CD14-positive monocyte (primary cell): ENCODE results near the gene WDR45B. TPM values are rescaled to one million over a fixed set of nuclear protein-coding genes. Genes with fewer than 3 reads are reported as not detected.

Source experiments
- DNase-seq, 3 donors: peaks; one replicate each; pipeline ENCODE4 v3.0.0-alpha.2; 2011 to 2022
- H2AFZ ChIP-seq: 2 replicates; pipeline ENCODE4 v1.6.0; 2012; ENCODE audit warnings: mild to moderate bottlenecking, low read depth, low read length, inconsistent platforms; ENCODE audit not compliant: insufficient read depth, poor library complexity, severe bottlenecking
- H3K27ac ChIP-seq, 2 donors: 1 replicate in 1 of 2; 2 replicates in 1 of 2; pipeline ENCODE4 v1.5.1; 2012 to 2013; ENCODE audit warnings: low read length in 2 of 2, control low read depth in 1 of 2, inconsistent platforms in 1 of 2, low read depth in 1 of 2, mild to moderate bottlenecking in 1 of 2
- H3K27me3 ChIP-seq, 2 donors: one replicate each; pipeline versions ENCODE4 v1.6.0 to v1.6.1; 2011 to 2013; ENCODE audit warnings: low read length in 2 of 2; ENCODE audit not compliant: control insufficient read depth in 2 of 2, insufficient read depth in 2 of 2
- H3K36me3 ChIP-seq, 2 donors: replicated peaks in 1 of 2; 1 replicate in 1 of 2; 2 replicates in 1 of 2; pipeline versions ENCODE4 v1.5.1 to v1.6.1; 2012 to 2013; ENCODE audit warnings: low read length in 2 of 2, control low read depth in 1 of 2, inconsistent platforms in 1 of 2, mild to moderate bottlenecking in 1 of 2; ENCODE audit not compliant: insufficient read depth in 2 of 2, control insufficient read depth in 1 of 2
- H3K4me1 ChIP-seq, 2 donors: 1 replicate in 1 of 2; 2 replicates in 1 of 2; pipeline versions ENCODE4 v1.5.1 to v1.6.1; 2012 to 2013; ENCODE audit warnings: low read length in 2 of 2, control low read depth in 1 of 2, inconsistent platforms in 1 of 2, mild to moderate bottlenecking in 1 of 2, moderate library complexity in 1 of 2; ENCODE audit not compliant: insufficient read depth in 2 of 2, control insufficient read depth in 1 of 2
- H3K4me2 ChIP-seq: replicated peaks from 2 replicates; pipeline ENCODE3; 2012; ENCODE audit warnings: low read length, moderate library complexity, mild to moderate bottlenecking; ENCODE audit not compliant: poor library complexity, severe bottlenecking; ENCODE audit errors: extremely low read depth
- H3K4me3 ChIP-seq, 3 experiments: fragments of 200-600 bp in 1 of 3; sonication (generic) in 1 of 3; replicated peaks in 1 of 3; 1 replicate in 2 of 3; 2 replicates in 1 of 3; pipeline ENCODE4 v1.5.1; 2011 to 2013; ENCODE audit warnings: low read length in 3 of 3, mild to moderate bottlenecking in 3 of 3, control low read depth in 2 of 3, low read depth in 2 of 3, inconsistent platforms in 1 of 3, moderate library complexity in 1 of 3
- H3K79me2 ChIP-seq: 2 replicates; pipeline ENCODE4 v1.6.0; 2012; ENCODE audit warnings: mild to moderate bottlenecking, control low read depth, inconsistent platforms, low read length, moderate library complexity; ENCODE audit not compliant: insufficient read depth
- H3K9ac ChIP-seq: 2 replicates; pipeline ENCODE4 v1.6.0; 2017; ENCODE audit warnings: low read length, mild to moderate bottlenecking; ENCODE audit not compliant: insufficient read depth, poor library complexity, severe bottlenecking
- H3K9me3 ChIP-seq, 2 donors: replicated peaks in 1 of 2; 1 replicate in 1 of 2; 2 replicates in 1 of 2; pipeline versions ENCODE4 v1.5.1 to v1.6.1; 2012 to 2013; ENCODE audit warnings: low read length in 2 of 2, control low read depth in 1 of 2; ENCODE audit not compliant: control insufficient read depth in 1 of 2, insufficient read depth in 1 of 2
- H4K20me1 ChIP-seq: 2 replicates; pipeline ENCODE4 v1.6.0; 2012; ENCODE audit warnings: mild to moderate bottlenecking, low read length, control low read depth, moderate library complexity; ENCODE audit not compliant: insufficient read depth
- H3K27ac Mint-ChIP-seq, 7 donors: one replicate each; pipeline ENCODE4 v1.8.0; 2020; ENCODE audit warnings: mild to moderate bottlenecking in 7 of 7, mixed read lengths in 7 of 7, moderate library complexity in 6 of 7, inconsistent platforms in 2 of 7
- H3K27me3 Mint-ChIP-seq, 3 donors: one replicate each; pipeline ENCODE4 v1.8.0; 2021 to 2022; ENCODE audit warnings: low read depth in 3 of 3, mild to moderate bottlenecking in 3 of 3, mixed read lengths in 3 of 3, moderate library complexity in 3 of 3, inconsistent platforms in 1 of 3
- H3K36me3 Mint-ChIP-seq, 2 donors: one replicate each; pipeline ENCODE4 v1.8.0; 2020; ENCODE audit warnings: mixed read lengths in 2 of 2, inconsistent platforms in 1 of 2, mild to moderate bottlenecking in 1 of 2
- H3K4me1 Mint-ChIP-seq: one replicate; pipeline ENCODE4 v1.8.0; 2020; ENCODE audit warnings: mild to moderate bottlenecking, mixed read lengths
- H3K4me3 Mint-ChIP-seq, 2 donors: one replicate each; pipeline ENCODE4 v1.8.0; 2020; ENCODE audit warnings: mild to moderate bottlenecking in 2 of 2, mixed read lengths in 2 of 2, moderate library complexity in 1 of 2
- H3K9me3 Mint-ChIP-seq, 7 donors: one replicate each; pipeline ENCODE4 v1.8.0; 2020 to 2022; ENCODE audit warnings: mixed read lengths in 7 of 7, mild to moderate bottlenecking in 6 of 7, moderate library complexity in 6 of 7, inconsistent platforms in 2 of 7
- CTCF ChIP-seq: fragments of 200-600 bp; IDR thresholded peaks from one replicate; pipeline ENCODE4 v1.8.0; 2022; ENCODE audit warnings: antibody characterized with exemption, mild to moderate bottlenecking
- WGBS: methylation state at CpG from one replicate; pipeline ENCODE4 v1.1.5; 2013; ENCODE audit warnings: missing lambda C conversion rate; ENCODE audit not compliant: insufficient coverage; 5-methylcytosine and 5-hydroxymethylcytosine counted together
- intact Hi-C, 2 donors: fragments of 100-400 bp; cut with micrococcal nuclease; formaldehyde crosslinking; loops; one replicate each; pipeline versions ENCODE4 v1.15.0 to v1.15.1; 2023
- polyA plus RNA-seq, 3 donors: library from polyadenylated mRNA; depleted of rRNA in 1 of 3; unstranded in 2 of 3; stranded (reverse) in 1 of 3; fragments of 300-500 nt in 2 of 3; fragments of >200 nt in 1 of 3; fragmentation: Illumina TruSeq in 2 of 3; gene quantifications; 1 replicate in 2 of 3; 2 replicates in 1 of 3; pipeline ENCODE4 v1.2.3, GENCODE V29; 2012 to 2021

Gene WDR45B
- polyA plus RNA-seq, 3 donors = 42.6 to 82.6 (median 60.3) TPM

- Histone ChIP-seq H3K27me3 (no peaks in the 10 kb centered on the region), H3K4me3 (no peak overlapping the region), H3K27ac (no peak overlapping the region), H3K36me3 (peaks cover 59 to 91% of the 10 kb centered on the region in 2 donors), H2AFZ (no peak overlapping the region), H3K4me2 (no peak overlapping the region), H3K9me3 (no peaks in the 10 kb centered on the region), H3K4me1 (no peaks in the 10 kb centered on the region), H4K20me1 (peaks cover 8% of the 10 kb centered on the region), H3K79me2 (no peaks in the 10 kb centered on the region), H3K9ac (no peak overlapping the region)
- intact Hi-C loops = no loop called here
- 95% methylated on average over 39 of the region's 45 CpGs for WGBS
- no peak for DNase-seq
- H3K27ac Mint-ChIP-seq = peak overlapping the region in 3 of 7 donors; percentile 15 to 63 (median 60)
- no peaks in the 10 kb centered on the region for H3K9me3 Mint-ChIP-seq
- no peaks in the 10 kb centered on the region for H3K4me1 Mint-ChIP-seq
- peaks cover 75 to 90% of the 10 kb centered on the region in 2 donors for H3K36me3 Mint-ChIP-seq
- peaks cover 0 to 2% (median 1%) of the 10 kb centered on the region in 3 donors for H3K27me3 Mint-ChIP-seq
- no peak for TF ChIP-seq CTCF
- no peak overlapping the region for H3K4me3 Mint-ChIP-seq
Observed at GRCh38 chr17:82615084-82616020, 32.9 kb downstream of the WDR45B start.

- Histone ChIP-seq H3K9me3 (no peaks in the 10 kb centered on the region), H3K4me2 (no peak overlapping the region), H3K27ac (no peak overlapping the region), H4K20me1 (no peaks in the 10 kb centered on the region), H3K36me3 (peaks cover 49 to 91% of the 10 kb centered on the region in 2 donors), H3K79me2 (no peaks in the 10 kb centered on the region), H3K4me1 (no peaks in the 10 kb centered on the region), H3K4me3 (no peak overlapping the region), H3K9ac (no peak overlapping the region), H2AFZ (no peak overlapping the region), H3K27me3 (no peaks in the 10 kb centered on the region)
- Mint-ChIP-seq H3K4me1 (peaks cover 4% of the 10 kb centered on the region), H3K27me3 (peaks cover 0 to 2% (median 0%) of the 10 kb centered on the region in 3 donors), H3K27ac (peak overlapping the region in 1 of 7 donors; percentile 6), H3K9me3 (no peaks in the 10 kb centered on the region), H3K4me3 (no peak overlapping the region), H3K36me3 (peaks cover 74 to 88% of the 10 kb centered on the region in 2 donors)
- DNase-seq = no peak
- 96% methylated on average over 16 of the region's 22 CpGs for WGBS
- intact Hi-C loops = no loop called here
- no peak for TF ChIP-seq CTCF
Observed at GRCh38 chr17:82614095-82614631, 34.1 kb downstream of the WDR45B start.
